ENCODE results near the gene CUX1.

- TF ChIP-seq YY1 (IDR thresholded peaks at IDR 0.05; ENCODE audit: low read depth) (no peak), USF1 (IDR thresholded peaks at IDR 0.05) (no peak), REST (IDR thresholded peaks at IDR 0.05; ENCODE audit: low read depth) (no peak), MAX (IDR thresholded peaks at IDR 0.05) (no peak), TAF1 (IDR thresholded peaks at IDR 0.05; ENCODE audit: low read depth) (no peak), RAD21 (IDR thresholded peaks at IDR 0.05; ENCODE audit: low read depth) (no peak), NFIC (IDR thresholded peaks at IDR 0.05) (no peak), TCF12 (IDR thresholded peaks at IDR 0.05; ENCODE audit: low read depth) (no peak), ZBTB7A (IDR thresholded peaks at IDR 0.05; ENCODE audit: low read depth) (no peak), EP300 (IDR thresholded peaks at IDR 0.05; ENCODE audit: borderline replicate concordance) (no peak)
Observed at GRCh38 chr7:101812595-101812994, 4.8 kb upstream of the CUX1 start.
